NCI-H748 (cell line): ENCODE measurements around the gene LMBR1.
"Not testable (repeated sequence)": the region's sequence is repeated elsewhere in the genome, so short reads cannot be mapped to it uniquely, and the experiment has no call there.

ENCODE experiments used
- DNase-seq: peaks from one replicate; lab custom pipeline; 2025; ENCODE audit not compliant: unreplicated experiment; lab: John Stamatoyannopoulos, UW

Gene LMBR1

DNA sequence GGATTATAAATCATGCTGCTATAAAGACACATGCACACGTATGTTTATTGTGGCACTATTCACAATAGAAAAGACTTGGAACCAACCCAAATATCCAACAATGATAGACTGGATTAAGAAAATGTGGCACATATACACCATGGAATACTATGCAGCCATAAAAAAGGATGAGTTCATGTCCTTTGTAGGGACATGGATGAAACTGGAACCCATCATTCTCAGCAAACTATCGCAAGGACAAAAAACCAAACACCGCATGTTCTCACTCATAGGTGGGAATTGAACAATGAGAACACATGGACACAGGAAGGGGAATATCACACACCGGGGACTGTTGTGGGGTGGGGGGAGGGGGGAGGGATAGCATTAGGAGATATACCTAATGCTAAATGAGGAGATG lies 89.3 kb downstream of the LMBR1 start:
- DNase-seq: not testable (repeated sequence)

DNA sequence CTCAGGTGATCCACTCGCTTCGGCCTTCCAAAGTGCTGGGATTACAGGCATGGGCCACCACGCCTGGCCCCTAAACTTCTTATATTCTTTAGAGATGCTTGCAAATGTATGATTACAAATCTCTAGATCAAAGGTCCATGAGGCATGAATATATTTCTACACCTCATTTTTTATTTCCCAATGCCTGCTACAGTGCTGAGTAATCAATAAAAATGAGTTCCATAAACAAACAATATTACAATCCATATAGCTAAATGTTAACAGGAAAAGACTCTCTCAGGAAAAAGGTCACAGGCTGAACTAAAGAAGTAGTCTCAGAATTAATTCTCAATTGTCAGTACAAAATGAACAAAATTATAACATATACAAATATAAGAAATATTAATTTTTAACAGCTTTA lies 90.8 kb downstream of the LMBR1 start:
- no peak for DNase-seq

DNA sequence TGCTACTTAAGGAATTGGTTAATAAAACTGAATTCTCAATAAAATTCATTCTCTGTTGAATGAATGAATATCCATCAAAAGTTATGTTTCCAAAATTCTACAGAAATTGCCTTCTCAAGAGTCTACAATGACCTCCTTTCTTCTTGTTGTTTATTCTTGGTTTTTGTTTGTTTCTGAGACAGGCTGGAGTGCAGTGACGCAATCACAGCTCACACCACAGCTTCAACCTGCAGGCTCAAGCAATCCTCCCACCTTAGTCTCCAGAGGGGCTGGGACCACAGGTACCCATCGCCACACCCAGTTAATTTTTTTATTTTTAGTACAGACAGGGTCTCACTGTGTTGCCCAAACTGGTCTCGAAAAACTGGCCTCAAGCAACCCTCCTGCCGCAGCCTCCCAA lies 97.6 kb downstream of the LMBR1 start:
- no peak for DNase-seq

DNA sequence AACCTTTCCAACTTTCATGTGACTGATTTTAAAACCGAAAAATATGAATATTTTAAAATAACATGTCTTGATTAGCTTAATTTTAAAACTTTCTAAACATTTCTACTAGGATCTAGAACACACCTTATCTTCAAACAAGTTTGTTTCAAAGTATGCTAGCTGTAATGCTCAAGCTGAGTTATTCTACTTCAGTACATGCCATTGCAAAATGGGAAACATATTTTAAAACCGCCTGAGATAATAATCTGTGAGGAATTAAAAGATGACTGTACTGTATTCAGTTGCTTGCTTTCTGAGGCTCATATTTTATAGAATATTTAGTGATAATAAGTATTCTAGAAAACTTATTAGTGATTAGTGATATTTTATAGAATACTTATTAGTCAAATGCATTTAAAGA lies 99.6 kb downstream of the LMBR1 start:
- no peak for DNase-seq

DNA sequence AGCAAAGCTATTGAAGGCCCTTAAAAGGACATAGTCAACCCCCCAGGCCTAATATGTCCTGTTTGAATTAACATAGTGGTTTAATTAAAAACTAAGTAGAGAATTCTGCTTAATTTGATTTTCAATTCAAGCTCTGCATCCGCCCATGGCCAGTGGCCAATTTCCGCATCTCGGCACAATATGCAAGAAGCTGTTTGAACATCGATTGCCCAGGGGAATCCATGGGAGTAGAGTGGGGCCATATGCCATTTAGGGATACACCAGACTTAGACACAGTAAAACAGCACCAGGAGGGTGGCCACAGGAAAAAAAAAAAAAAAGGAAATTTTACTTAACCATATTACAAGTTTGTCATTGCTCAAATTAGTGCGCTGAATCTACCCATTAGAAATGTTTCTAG lies 100.4 kb downstream of the LMBR1 start:
- DNase-seq: no peak

DNA sequence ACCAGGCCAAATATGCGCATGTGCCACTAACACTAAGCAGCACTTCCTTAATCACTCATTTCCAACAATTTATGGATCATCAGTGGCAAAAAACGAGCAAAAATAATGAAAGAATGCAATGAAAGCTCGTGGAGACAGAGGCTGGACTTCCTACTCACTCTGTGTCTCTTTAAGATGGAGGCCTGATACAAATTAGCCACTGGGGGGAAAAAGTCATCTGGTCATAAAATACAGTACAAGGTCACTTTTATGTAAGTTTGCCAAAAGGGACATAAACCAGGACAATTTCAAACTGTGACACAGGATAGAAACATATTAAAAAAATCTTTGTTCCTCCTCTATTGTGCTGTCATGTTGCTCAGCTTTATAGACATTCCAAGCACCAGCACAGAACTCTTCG lies 101.7 kb downstream of the LMBR1 start:
- DNase-seq: no peak

DNA sequence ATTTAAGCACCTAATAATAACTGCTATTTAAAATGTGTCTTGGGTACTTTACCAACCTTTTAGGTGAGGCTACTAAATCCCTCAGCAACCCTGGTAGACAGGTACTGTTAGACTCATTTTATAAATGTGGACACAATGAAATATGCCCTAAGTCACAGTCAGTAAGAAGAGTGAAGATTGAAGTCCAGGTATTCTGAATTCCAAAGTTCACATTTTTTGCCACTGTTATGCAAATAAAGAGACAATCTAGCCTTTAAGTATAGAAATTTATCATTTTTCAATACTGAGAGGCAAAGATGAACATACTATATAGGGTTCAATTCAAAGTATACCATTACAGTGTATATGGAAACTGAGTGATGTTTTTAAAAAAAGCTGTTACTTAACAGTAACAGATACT lies 102.7 kb downstream of the LMBR1 start:
- DNase-seq: no peak

DNA sequence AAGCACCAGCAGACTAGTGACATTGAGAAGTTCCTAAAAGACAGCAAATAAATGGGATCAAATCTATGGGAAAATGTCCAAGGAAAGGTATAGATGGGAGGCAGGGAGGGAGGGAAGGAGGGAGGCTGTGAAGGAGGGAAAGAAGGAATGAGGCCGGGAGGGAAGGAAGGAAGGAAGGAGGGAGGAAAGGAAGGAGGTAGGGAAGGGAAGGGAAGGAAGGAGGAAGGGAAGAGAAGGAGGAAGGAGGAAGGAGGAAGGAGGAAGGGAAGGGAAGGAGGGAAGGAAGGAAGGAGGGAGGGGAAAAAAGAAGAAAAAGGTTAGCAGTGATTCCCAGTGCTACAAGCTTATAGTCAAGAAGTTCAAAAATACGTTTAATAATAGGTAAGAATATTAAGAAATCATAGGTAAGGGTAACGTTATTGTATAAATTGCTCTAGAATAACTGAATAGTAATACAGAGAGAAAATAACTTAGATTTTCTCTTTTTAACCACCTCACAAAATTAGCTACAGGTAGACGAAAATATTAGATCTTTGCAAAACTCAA lies 106.9 kb downstream of the LMBR1 start:
- no peak for DNase-seq

DNA sequence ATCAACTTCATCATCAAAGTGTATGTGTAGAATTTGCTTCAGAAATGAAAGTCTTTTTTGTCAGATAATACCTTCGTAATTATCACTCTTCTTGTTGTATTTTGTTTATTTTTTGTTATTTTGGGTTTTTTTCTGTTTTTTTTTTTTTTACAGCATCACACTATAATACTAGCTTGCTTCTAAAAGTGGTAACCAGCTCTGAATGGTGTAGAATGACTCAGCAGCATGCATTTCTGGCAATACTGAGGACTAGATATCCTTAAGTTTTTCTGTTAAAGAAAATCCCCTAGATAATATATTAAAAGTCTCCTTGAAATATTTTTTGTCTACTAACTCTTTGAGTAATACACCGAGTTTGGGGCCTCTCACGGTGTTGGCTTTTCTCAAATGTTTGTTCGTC lies 109.1 kb downstream of the LMBR1 start:
- no peak for DNase-seq

DNA sequence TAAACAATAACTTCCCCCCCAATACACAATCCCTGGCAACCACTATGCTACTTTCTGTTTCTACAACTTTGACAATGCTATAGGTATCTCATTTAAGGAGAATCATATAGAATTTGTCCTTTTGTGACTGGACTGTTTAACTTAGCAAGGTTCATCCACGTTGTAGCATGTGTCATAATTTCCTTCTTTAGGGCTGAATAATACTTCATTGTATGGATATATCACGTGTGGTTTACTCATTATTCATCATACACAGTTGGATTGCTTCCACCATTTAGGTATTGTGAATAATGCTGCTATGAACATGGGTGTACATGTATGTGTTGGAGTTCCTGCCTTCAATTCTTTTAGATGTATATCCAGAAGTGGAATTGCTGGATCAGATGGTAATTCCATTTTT lies 111.0 kb downstream of the LMBR1 start:
- no peak for DNase-seq

DNA sequence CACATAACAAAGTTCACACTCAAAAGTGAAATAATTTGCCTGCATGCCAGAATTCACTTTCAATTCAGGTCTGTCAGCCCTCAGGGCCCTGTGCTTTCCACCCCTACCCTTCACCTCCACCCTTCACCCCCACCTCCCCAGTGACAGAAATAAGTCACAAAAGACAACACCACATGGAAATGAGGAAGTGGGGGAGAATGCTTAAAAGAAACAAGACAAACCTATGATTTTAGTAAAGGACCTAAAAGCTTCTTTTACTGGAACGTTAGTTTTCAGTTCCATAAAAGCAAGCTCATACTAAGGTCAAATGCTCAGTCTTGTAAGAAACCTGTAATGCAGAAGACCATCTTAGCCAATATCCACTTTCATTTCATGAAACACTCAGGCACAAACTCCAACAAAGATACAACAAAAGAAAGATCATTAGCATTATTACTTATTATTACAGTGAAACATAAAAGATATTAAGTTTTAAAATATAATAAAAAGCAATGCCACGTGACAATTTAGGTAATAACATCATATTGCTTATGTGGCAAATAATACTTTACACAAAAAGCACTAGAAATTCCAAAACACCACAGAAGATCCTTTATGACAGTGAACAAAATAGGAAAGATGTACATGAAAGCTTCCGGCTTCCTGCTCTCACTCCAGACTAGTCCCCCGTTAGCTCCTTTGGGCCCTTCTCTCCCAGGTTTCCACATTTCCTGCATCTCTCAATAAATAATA lies 112.1 kb downstream of the LMBR1 start:
- no peak for DNase-seq

DNA sequence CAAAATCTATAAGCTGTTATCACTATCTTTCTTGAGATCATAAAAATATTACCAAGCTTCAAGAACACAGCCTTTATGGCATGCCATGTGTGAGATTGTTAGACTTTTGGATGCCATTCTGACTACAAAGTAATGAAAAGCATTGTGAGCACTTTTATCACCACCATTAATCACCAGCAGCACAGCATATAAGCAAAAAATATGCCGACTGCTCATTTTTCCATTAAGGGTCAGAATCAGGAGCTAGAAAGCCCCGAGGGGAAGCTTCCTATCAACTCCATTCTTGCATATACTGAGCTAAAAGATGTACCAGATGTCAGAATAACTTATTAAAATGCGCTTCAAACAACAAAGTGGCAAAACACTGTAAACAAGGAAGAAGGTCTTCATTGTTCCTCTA lies 114.3 kb downstream of the LMBR1 start:
- no peak for DNase-seq

DNA sequence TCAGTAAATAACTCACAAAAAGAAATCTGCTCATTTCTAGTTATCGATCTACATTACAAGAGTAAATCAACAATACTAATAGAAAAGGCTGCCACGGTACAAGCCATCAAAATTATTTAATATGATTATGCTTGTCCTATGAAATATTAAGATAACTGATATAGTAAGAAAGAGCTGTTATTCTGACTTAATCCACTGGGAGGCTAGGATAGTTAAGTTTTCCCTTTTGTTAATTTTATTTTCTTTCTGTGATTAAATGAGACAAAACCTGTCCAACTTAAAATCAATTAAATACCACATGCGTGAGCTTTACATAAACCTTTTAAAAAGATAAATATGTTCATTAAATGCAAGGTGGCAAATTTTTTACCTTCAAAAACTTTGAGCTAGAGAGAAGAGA lies 114.8 kb downstream of the LMBR1 start:
- DNase-seq: no peak

DNA sequence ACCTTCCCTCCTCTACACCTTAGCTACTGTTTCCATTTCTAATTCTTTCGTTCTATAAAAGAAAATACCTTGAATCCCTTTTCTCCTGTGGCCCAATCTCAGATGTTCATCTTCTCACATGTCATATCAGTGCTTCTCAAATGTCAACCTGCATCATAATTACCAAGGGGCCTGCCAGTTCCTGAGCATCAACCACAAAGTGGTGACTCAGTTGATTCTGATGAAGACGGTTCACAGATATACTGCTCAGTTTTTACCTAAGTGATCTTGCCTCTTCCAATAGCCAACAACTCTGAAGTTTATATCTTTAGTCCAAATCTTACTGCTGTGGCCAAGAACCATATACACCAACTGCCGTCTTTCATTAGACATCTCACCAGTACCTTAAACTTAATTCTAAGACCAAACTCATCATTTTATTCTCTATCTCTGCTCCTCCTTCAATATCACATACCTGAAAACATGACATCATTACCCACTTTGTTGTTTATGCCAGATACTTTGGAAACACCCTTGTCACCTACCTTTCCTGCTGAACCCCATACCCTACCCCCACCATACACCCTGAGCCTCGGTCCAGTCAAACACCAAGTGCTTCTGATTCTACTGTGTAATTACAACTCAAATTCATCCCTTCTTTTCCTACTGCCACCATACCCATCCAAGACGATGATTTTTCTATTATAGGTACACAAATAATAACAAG lies 115.5 kb downstream of the LMBR1 start:
- no peak for DNase-seq

DNA sequence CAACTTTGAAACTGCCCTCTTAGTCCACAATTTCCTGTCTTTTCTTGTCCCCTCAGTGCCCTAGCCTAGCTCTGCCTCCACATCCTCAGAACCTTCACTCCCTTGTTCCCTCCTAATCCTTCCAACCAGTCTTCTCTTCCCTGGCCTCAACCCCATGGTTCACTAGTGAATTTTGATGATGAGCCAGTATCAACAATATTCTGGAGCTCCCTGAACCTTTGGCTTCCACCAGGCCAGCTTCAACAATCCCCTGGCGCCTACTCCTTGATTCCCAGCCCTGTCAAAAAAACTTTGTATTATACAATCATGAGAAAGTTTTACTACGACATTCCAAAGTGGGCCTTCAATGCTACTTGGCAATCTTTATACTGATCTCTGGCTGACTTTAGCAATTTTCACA lies 116.5 kb downstream of the LMBR1 start:
- DNase-seq: no peak

DNA sequence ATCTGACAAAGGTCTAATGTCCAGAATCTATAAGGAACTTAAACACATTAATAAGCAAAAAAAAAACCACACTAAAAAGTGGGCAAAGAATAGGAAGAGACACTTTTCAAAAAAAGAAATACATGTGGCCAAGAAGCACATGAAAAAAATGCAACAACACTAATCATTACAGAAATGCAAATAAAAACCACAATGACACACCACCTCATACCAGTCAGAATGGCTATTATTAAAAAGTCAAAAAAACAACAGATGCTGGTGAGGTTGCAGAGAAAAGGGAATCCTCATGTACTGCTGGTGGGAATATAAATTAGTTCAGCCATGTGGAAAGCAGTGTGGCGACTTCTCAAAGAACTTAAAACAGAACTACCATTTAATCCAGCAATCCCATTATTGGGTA lies 119.0 kb downstream of the LMBR1 start:
- DNase-seq: no peak

DNA sequence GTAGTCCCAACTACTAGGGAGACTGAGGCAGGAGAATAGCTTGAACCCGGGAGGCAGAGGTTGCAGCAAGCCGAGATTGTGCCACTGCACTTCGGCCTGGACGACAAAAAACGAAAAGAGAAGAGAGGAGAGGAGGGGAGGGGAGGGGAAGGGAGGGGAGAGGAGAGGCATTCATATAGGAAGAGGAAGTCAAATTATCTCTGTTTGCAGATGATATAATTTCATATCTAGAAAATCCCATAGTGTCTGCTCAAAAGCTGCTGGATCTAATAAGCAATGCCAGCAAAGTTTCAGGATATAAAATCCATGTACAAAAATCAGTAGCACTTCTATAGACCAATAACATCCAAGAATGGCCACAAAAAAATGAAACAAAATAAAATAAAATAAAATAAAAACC lies 120.3 kb downstream of the LMBR1 start:
- DNase-seq: no peak

DNA sequence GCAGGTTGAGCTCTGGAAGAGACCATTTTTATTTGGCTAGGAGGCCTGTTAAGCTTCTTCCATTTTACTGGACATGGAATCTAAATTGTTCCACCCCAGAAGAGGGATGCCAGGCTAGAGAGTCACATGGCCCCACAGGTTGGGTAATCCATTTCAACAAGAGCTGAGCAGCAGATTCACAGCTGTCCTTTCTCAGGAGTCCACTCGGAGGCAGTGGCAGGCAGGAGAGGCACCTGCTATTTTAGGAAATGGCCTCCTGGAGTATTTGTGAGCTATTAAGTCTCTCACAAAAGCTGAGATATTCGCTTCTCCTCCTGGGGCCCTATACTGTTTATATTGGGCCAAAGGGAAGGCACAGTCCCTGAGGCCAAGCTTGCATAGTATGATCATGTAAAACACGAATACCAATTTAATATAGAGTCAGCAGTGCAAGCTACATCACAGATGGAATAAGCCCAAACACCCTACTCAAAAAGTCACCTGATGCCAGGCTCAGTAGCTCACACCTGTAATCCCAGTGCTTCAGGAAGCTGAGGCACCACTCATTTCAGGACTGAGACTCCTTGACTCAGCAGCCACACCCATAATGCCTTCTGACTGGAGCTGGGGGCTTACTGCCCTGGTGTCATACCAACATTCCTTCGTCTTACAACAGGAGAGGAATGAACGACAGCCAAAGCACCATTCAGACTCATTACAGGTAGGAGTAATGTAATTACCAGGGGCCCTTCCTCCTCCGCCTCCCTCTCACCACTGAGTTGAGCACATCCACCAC lies 124.1 kb downstream of the LMBR1 start:
- DNase-seq: peak; percentile 11

DNA sequence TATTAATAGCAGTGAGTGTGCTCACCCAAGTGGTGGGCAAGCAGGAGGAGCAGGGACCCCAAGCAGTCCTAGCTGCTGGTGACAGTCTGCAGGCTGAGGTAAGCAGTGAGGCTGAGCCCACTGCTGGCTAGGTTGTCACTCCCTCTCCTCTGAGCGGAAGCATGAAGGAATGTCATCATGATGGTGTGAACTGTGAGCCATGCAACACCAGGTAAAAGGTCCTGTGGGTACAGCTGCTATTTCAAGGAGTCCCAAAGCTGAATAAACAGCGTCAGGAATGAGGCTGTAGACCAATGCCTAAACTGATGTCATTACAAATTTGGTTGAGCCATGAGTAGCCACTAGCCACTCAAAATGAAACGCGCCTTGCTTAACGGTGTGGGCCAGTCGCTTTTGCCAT lies 126.3 kb downstream of the LMBR1 start:
- DNase-seq: no peak

DNA sequence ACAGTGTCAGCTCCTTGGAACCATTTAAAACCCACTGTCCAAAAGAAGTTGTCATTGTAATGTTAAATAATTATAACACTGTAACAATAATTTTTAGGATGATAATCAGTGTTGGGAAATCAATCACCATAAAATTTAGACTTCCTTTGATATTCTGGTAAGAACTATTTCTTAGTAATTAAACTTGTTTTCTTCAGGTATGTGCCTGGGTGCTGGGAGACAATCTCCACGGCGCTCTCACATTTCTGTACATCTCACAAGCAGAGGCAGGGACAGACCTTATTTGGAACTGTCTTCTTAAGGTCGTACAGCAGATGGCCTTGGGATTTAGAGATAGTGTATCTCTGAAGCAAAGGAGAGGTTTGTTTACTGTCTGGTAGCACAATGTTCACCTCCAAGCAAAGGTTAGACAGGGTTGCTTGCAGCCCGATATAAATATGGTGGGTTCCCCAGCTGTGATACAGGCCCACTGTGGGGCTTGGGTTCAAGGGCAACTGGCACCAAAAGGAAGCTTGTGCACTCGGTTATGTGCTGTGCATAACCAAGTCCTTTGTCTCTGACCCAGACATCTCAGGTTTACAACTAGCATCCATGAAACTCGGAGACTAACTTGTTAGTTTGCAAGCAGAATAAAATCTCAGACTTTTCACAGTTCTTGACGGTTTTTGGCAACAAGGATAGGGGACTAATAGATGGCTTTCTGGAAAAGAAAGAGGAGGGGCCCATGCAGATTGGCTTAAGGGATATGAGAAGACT lies 126.9 kb downstream of the LMBR1 start:
- DNase-seq: no peak

DNA sequence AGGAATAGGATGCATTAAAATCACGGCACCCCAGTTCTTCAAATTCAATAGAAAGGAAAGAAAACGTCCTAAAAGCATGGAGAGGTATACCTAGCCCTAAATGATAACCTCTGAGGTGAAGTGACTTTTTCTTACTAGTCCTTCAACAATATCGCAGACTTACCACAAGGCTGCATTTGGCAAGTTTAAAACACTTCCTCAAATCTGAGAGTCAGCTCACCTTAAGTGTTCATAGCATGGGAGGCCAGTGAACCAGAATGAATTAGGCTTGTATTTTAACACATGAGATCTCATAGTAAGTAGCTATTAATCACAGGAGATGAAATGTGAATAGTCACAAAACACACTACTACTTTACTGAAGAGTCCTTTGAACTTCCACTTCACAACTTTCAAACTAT lies 128.2 kb downstream of the LMBR1 start:
- no peak for DNase-seq
